HG02588 (cell line): ENCODE data around the gene DNAJB4.
A peak's percentile ranks its signal among the peaks of the same experiment; 100 is the strongest.
"Not testable (repeated sequence)": the region's sequence is repeated elsewhere in the genome, so short reads cannot be mapped to it uniquely, and the experiment has no call there.

ENCODE experiments used
- ATAC-seq: cut with Tn5 transposase; IDR thresholded peaks from one replicate; pipeline ENCODE4 v1.9.1; 2021; ENCODE audit warnings: mild to moderate bottlenecking, moderate library complexity; ENCODE audit not compliant: unreplicated experiment

Gene DNAJB4

GRCh38 chr1:78004719-78005447 is at the start of gene DNAJB4:
Gene DNAJB4 (plus strand): TSS chr1:78004939. CDS start chr1:78005111, 172 bp downstream.
- ATAC-seq = peak; percentile 99

DNA sequence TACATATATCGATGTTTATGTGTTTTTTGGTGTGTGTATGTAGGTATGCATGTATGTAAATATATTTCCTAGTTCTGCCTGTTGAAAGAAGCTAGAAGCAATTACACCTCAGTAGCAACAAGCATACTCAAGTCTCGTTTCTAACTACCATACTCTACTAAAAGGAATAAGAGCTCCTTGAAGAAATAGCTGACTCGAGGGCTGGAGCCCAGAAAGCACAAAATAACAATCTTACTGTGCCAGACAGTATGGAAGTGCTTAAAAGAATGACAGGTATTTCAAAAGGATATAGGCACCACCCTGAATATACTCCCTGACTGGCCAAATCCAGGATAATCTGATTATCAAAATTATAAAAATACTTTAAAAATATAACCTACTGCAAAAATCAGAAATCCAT is 49.0 kb upstream of the DNAJB4 start:
- ATAC-seq = no peak

- ATAC-seq = no peak
These were observed 48.3 kb upstream of the DNAJB4 start for GRCh38 chr1:77956464-77956863.

DNA sequence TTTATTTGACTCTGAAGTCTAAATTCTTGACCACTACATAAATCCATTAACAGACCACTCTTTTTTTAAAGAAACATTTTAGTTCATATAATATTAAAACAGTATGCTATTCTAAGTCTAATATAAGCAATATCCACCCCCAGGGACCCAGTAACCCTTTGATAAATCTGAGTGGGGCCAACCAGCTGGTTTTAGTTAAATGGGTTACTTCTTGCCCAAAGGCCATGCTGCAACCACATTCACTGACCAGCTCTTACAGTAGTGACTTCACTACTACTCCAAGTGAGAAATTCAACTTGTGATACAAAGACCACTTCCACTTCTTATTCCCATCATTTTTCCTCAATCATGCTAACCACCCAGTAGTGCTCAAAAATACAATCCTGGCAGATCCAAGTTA is 46.3 kb upstream of the DNAJB4 start:
- ATAC-seq = no peak

GRCh38 chr1:77958850-77959249 is 45.9 kb upstream of the DNAJB4 start:
- no peak for ATAC-seq

DNA sequence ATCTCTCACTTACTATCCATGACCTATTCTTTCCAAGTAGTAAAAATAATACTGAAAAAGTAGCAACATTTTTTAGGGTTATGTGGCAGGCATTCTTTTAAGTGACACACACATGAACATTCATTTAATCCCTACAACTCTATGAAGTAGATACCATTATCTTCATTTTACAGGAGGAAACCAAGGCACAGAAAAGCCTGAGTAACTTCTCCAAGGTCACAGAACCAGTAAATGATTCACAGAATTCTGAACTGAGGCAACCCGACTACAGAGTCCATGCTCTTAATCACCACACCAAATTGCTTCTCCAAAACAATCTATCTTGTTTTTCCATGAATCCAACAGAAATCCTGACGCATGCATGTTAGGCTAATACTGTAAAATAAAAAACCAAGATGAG is 43.3 kb upstream of the DNAJB4 start:
- no peak for ATAC-seq

DNA sequence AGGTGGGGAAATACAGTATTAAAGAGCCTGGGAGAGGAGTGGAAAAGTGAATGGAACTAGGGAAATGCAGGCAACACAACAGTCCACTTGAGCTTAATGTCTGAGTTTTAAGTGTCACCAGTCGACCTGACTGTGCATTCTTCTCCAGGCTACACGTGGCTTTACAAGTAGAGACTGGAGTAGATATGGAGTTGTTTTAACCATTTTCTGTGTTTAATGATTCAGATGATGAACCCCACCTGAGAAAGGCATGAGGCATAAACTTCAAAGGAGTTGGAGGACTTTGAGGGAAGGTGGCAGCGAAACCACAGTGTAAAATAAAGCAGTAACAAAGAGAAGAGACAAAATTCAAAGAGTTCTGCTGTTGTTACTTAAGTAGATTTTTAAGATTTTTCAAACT is 38.4 kb upstream of the DNAJB4 start:
- no peak for ATAC-seq

- no peak for ATAC-seq
These were observed 34.5 kb upstream of the DNAJB4 start for GRCh38 chr1:77970192-77970591.

DNA sequence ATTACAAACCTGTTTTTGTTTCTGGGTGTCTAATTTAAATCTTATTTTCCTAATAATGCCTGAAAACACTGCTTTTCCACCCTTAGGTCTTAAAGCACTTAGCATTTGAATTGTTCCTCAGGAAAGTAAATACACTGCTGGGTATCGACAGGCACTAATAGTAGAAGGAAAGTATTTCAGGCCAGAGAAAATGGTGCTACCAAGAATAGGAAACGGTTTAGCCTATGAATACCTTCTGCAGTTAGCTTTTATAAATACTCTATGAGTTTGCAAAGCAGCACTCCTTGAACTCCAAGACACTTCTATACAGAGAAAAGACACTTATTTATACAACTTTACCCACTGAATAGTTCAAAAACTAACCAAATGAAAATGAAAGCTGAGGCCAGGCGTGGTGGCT is 32.7 kb upstream of the DNAJB4 start:
- no peak for ATAC-seq

DNA sequence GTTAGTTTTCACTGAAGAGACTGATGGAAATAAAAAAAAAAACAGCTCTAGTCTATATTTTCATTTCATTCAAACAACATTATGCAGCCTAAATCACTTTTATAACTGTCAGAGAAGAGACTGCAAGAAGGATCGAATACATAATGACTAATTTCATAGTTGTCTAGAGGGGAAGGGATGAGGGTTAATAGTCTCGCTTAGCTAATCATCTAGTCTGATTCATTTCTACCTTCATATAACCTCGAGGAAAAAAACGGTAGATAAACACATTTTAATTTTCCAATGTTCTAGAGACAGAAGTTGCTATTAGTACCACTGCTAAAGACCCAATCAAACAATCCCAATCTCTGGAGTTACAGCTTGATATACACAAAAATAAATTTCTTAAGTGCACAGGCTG is 29.4 kb upstream of the DNAJB4 start:
- no peak for ATAC-seq

DNA sequence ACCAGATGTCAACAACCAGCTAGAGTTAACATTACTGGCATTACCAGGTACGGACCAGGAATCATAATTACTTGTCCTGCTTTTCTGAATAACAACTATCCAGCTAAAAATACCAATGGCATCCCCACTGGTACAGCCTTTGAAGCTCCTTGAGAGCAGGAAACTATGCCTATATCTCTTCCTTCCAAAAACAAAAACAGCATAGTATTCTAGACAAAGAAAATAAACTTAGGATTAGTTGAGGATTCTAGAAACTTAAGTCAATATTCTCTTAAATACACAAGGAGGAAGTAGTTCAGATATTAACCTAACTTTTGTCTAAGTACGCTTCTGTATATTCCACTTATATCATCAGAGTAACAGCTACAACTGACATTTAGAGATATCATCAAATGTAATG is 28.8 kb upstream of the DNAJB4 start:
- ATAC-seq = no peak

DNA sequence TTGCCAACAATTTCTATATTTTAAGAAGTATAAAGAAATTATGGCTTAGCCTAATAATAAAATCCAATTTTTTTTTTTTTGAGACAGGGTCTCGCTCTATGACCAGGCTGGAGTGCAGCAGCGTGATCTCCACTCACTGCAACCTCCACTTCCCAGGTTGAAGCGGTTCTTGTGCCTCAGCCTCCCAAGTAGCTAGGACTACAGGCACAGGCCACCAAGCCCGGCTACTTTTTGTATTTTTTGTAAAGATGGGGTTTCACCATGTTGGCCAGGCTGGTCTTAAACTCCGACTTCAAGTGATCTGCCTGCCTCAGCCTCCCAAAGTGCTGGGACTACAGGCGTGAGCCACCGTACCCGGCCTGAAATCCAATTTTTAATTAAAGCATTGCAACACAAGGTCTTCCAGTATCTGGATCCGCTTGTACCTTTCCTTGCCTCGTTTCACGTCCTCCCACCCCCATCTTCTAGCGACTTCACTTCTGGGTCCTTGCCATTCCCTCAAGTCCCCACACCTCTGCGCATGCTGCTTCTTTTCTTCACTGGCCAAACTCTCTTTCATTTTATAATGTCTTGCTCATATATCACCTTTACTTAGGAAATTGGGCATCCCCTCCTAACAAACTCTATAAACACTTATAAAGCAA is 28.2 kb upstream of the DNAJB4 start:
- ATAC-seq = no peak

GRCh38 chr1:77977989-77978292 is 26.8 kb upstream of the DNAJB4 start:
- ATAC-seq = no peak

- peak; percentile 70 for ATAC-seq
These were observed 26.3 kb upstream of the DNAJB4 start for GRCh38 chr1:77978293-77978968.

DNA sequence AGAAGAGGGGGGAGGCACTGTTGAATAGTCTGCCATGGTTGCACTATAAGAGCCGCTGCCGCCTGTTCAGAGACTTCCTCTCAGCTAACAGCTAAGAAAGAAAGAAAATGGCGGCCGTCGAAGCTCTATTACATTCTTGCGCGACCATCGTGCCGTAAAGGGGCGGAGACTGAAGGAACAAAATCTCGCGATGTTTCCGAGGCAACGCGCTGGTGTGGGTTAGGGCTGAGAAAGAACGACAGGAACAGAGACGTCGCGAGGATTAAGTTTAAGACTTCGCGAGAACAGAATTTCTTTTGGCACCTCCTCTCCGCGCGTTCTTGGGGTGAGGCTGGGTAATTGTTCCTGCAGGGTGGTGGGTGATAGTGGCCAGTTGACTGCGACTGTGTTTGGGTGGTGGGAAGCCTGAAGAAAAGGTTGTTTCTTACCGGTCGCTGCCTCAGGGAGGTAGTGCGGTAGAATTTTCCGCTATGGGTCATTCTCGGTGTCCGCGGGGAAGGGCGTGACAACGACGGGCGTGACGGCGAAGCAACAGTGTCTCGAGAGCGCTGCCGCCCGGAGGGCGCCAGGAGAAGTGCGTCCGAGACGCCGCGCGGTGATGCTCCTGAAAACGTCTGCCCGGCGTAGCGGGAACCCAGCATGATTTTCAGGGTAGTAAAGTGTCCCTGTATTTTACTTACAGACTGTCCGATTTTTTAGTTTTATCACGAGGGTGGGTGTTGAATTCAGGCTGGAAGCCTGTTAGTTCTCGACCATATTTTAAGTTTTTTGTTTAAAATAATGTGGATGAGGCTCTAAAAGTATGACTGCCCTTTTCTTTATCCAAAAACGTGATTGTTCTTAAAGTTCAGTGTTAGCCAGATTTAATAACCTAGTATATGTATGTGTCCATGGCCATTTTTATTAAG is 25.5 kb upstream of the DNAJB4 start, which contains the start of gene FUBP1:
Gene FUBP1, minus strand, starts transcription at position 104 of the 908 bp plus-strand sequence. Its CDS starts 68 bp downstream, at position 36.
- ATAC-seq = peak; percentile 74

DNA sequence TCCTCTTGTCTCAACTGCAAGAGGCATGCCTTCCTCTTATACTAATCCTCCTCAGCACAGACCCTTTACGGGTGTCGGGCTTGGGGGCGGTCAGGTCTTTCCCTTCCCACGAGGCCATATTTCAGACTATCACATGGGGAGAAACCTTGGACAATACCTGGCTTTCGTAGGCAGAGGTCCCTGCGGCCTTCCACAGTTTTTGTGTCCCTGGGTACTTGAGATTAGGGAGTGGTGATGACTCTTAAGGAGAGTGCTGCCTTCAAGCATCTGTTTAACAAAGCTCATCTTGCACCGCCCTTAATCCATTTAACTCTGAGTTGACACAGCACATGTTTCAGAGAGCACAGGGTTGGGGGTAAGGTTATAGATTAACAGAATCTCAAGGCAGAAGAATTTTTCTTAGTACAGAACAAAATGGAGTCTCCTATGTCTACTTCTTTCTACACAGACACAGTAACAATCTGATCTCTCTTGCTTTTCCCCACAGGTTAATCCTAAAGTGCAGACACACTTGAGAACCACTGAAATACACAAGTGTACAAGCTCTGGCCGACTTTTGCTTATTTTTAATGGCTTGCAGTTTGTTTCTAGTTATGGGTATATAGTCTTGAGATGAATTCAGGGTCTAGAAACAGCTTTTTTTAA is 21.3 kb upstream of the DNAJB4 start:
- ATAC-seq = not testable (repeated sequence)

DNA sequence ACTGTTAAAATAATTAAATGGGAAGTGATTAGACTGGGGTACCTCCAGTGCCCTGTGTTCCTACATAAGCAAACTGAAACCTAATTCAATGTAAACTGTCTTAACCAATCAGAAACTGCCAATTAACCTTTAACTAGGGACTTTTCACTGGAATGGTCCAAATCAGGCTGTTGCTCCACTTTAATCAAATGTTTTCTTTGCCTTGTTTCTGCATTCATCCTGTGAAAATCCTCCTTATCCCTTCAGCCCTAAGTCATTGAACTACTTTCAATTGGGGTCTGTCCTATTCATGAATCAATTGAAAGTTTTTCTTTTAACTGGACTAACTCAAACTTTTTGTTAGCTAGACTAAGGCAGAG is 20.8 kb upstream of the DNAJB4 start:
- ATAC-seq = no peak

- no peak for ATAC-seq
These were observed 20.1 kb upstream of the DNAJB4 start for GRCh38 chr1:77984629-77985028.

- no peak for ATAC-seq
These were observed 17.9 kb upstream of the DNAJB4 start for GRCh38 chr1:77986810-77987209.

- ATAC-seq = no peak
These were observed 16.8 kb upstream of the DNAJB4 start for GRCh38 chr1:77987919-77988318.

DNA sequence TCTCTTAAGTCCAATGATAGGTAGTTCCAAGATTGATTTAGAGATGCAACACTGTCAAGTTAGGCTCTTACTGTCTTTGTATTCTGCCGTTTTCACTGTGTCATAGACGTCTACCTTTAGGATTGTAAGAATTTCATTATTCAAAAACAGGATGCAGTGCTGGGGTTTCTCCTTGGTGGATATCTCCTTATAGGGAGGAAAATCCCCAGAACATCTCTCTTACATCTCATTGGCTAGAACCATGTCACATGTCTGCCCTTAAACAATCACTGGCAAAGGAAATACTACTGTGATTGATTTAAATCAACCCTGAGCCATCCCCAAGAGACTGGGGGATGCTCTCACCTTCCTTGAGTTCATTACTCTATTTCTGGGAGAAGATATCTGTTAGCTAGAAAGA is 15.0 kb upstream of the DNAJB4 start:
- no peak for ATAC-seq
